ENCODE results near the gene RASEF.
A peak's percentile ranks its signal among the peaks of the same experiment; 100 is the strongest.

Gene RASEF

DNA sequence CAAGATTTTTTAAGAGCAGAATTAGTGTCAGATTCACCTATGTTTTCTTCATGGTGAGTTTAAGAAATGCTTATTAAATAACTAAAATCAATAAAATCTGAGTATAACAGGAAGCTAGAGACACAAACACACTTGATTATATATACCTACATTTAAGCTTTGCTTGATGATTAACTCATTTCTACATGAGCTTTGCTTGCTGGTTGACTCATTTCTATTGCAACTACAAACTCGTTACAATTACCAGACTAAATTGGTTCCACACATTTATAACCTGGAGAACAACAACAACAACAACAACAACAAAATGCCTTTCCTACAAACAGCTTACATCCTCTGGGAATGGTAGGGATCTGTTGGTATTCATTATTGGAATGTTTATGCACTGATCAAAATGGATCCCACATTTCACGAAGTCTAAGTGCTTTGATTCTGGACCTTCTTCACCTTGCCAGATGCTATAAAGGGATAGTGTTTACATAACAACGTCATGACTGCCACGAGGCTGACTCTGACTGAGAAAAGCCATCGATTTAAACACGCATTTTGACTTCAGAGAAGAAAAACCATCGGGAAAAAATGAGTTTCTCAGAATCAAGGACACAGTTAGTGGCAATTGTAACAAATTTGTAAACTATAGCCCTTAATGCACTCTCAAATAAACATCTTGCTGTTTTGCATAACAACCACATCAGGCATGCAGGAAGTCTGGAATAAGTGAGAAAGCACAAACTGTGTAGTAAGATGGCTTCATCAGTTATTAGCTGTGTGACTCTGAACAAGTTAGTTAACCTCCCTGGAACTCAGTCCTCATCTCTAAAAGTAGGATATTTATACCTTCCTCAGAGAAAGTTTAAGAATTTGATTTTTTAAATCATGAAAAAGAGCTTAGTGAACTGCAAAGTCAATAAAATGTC, 49.8 kb downstream of the RASEF start:
- no peak for DNase-seq (ENCODE audit: low spot score)

DNA sequence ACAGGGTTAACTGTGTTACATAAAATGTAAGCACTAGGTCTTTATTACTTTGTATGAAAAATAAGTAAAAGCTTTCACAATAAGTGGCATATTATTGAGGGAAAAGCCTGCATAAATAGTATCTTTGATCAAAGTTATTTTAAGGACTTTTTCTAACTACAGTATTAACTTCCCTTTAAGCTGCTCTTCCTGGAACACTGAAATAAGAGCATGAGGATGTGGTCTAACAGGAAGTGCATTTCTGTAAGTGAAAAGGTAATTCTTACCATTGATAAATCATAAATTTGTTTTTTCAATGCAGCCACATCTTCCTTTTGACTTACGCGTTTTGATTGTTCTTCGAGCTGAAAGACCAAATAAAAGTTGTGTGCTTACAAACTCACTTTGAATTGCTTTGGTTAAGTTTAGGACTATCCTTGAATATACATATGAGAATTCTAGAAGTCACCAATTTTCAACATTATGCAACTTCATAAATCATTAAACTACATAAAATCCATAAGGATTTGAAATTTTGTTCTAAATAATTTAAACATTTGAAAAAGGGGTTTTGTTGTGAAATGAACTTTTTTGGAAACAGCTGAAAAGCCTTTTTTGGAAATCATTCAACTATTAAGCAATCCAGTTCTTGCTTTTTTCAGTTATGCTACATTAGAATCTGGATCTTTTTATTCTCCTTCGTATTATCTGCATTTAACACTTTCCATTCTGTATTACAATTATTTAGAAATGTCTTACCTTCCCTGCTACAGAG, 50.6 kb downstream of the RASEF start:
- DNase-seq (ENCODE audit: low spot score) = no peak

DNA sequence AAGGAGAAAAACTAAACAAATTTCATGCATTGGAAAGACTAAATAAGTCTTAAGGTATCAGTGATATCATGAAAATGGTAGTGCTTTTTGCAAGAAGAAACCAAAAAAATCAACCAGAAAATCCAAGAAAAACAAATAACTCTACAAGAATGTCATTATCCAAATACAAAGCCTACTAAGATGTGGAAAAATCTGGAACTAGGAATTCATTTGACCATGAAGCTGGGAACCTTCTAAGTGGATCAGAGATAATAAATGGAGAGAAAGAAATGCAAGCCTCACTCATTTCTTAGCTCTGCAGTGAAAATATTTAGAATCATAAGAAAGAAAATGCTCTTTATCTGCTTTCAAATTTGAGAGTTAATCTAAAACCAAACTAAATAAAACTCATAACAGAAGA, 51.3 kb downstream of the RASEF start:
- no peak for DNase-seq (ENCODE audit: low spot score)

DNA sequence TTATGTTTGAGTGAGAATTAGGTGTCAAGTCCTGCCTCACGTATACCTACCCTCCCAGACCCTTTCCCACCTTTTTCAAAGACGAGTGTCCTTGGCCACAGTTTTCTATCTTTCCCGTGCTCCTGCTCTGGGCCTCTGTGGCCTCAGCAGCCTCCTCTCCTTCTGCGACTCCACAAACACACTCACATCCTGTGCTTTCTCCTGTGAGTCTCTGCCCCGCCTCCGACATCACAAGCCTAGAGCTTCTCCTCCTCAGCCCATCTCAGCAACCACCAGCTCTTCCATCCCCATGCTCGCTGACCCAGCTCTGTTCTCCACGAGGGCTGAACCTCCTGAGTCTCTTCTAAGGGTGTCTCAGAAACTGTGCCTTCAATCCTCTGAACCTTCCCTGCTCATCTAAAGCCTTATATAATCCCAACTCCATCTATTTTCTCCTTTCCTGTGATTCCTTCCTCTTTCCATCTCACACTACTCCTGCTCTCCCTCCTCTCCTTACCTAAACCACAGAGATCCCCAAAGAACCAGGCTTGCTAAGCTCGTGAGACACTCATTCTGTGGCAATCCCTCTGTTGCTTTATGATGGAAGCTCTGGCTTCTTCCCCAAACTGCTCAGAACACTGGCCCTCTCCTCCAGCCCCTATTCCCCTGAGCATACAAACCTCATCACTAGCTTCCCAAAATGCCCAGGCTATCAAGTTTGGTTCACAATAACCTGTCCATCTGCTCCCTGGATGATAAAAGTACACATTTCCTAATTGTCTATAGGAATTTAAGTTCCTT, 55.2 kb downstream of the RASEF start:
- no peak for DNase-seq (ENCODE audit: low spot score)

DNA sequence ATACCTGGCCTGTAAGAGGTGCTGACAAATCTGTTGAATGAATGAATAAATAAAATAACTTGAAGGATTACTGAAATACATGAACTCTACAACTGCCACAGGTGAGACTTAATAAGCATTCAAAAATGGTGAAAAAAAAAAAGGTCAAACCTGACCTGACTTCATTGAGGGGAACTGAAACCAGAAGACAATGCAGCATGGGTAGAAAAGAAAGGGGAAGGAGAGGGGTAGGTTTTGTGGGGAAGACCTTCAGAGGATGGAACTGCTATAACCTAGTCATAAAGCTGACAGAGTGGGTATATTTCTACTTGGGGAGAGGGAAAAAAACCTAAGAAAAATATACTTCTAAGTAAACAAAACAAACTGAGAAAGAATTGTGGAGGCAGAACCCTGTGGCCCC, 56.6 kb downstream of the RASEF start:
- DNase-seq (ENCODE audit: low spot score) = no peak

DNA sequence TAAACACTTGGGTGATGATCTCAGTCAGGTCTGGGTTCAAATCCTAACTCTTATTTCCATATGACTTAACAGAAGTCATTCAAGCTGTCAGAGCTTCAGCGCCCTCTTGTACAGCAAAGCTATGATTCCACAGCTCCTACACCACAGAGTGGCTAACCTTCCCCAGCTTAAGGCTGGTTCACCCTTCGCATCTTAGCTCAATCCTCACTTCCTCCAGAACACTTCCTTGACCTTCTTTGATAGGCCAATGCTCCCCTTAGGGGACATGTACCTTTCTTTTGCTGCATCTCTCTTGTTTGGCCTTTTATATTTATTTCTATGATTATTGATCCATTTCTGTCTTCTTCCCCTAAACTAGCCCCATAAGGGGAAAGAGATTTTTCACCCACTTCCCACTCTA, 57.0 kb downstream of the RASEF start:
- no peak for DNase-seq (ENCODE audit: low spot score)

DNA sequence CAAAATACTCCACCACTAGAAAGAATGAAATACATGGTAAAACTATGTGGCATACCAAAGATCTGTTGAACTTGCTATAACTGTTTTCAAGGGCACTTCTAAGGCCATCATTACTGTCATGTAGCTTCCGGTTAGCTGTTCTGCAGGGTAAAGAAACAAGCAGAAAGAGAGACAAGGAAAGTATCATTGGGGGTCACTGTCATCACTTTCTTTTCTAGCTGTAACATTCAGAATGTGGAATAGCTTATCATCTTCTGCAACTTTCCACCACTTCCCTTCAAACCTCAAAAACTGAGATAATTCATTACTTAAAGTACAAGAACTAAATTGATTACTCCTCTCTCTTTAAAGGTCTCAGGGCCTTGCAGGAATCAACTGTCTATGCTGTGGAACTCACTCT, 57.6 kb downstream of the RASEF start:
- DNase-seq (ENCODE audit: low spot score) = no peak

DNA sequence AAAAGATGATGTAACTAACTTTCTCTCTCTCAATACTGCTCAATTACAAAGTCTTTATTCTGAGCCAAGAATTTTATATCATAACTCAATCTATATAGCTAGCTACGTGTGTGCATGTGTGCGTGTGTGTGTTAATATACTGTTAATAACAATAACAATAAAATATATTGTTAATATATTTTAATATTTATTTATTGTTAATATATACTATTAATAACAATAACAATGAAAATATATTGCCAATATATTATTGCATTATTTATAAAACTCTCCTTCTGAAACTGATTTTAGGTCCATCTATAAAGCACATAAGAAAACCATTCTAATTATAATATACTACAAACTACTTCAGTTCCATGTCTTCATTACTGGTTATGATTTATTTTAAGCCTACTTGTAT, 60.6 kb downstream of the RASEF start:
- DNase-seq (ENCODE audit: low spot score) = no peak

DNA sequence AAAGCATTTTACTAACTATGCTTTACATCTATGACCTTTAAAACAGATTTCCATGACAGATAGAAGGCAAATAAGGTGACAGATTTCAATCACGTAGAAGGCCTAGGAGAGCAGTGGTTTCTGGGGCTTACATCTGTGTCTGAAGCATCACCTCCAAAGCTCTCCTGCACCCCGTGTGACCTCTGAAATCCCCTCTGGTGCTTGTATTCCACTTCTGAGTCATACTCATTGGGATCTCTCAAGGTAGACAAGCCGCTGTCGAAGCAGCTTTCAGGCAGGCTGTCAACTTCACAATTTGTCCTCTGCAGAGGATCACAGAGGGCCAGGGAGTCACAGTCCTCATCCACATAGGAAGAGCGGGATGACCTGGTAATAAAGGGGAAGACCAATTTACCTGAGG, 62.2 kb downstream of the RASEF start:
- no peak for DNase-seq (ENCODE audit: low spot score)

DNA sequence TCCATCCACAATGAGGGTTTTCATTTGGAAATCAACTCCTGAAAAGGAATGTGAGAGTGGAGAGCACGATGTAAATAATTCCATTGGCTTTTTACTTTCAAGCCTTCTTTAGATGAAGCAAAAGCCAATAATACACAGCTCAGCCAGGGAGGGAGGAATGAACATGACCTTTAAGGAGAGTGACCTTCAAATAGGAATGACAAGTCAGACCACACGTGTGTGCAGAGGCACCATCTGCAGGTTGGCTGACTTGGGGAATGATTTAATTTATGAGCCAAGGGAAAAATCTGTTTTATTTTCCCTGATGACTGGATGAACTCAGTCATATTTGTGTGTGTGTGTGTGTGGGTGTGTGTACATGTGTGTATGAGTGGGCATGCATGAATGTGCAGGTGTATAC, 64.5 kb downstream of the RASEF start:
- no peak for DNase-seq (ENCODE audit: low spot score)

DNA sequence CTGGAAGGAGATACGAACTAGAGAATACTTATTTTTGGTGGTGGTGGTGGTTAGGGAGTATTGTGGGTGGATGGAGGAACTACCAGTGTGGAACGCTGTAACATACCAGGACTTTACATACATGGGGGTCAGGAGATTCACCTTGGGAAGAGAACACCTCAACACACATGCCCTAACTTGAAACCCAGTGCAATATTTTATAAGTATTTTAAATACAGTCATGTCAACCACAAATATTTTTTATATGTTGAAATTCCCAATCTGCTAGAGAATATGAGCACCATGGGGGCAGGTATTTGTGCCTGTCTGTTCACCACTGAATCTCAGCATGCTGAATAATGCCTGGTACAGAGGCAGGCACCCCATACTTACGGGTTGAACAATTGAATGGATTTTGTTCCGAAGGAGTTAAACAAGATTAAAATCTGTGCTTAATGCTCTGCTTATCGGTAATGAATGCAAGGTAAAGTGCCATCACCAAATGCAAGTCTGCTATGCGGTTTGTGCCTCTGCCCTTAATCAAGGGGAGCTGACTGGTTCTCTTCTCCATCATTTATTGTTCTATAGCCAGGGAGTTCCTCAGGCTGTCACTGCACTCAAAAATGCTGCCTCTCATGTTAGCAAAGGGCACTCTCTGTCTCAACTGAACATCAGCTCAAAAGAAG, 65.3 kb downstream of the RASEF start:
- DNase-seq (ENCODE audit: low spot score) = no peak

DNA sequence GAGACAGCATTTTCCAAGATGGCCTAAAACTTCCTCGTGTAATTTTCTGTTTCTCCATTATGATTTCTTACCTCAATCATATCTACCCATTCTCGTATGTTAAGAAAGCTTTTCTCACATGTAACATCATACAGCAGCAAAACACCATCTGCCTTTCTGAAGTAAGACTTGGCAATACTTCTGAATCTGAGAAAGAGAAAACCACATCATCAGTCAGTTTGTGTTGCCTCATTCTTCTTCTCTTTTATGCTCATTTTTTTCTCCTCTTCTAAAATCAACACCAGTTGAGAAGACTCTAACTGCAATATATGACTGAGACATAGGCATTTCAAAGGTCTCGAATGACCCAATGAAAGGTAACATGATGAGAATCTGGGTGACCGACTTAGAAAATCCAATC, 66.0 kb downstream of the RASEF start:
- DNase-seq (ENCODE audit: low spot score) = no peak

DNA sequence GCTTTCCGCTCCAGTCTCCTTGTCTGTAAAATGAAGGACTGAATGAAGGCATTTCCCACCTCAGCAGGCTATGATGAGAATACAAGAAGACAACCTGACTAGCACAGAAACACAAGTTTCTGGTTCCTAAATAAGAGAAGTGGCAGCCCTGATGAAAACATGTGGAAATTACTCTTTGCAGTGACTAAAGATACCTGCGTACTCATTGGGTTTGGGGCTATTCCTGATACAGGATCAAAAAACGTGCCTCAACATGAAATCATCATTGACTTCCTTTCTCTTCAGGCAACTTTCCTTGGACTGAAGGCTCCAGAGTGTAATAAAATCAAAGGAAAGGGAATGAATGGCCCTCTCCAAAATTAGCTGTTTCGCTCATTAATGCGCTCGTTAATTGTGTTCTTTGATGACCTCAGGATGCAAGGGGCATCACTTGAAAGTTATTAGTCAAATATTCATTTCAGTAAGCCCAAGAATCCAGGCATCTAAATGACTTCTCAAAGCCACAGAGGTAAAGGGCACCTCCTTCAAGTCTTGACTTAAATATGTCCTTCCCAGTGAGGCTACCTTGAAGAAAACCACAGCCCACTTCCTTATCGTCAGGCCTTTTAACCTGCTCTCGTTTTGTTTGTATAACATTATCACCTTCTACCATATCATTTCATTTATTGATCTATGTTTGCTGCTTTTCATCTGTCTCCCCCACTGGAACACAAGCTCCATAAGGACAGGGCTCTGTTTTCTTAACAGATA, 68.9 kb downstream of the RASEF start:
- no peak for DNase-seq (ENCODE audit: low spot score)

DNA sequence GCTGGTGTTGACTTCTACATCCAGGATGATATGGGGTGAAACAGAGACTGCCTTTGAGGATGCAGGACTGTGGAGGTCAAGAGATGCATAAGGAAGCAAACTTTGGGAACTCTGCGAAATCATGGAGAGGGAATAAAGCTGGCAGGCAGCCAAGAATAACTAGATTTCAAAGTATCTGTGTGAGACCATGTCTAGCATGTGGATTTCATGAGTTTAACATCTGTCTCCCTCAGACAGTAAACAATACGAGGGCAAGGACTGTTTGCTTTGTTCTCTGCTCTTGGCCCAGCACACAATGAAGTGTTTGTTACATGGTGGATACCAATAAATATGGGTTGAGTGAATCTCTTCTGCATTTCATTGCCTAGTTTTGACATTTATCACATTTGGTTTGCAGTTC, 71.3 kb downstream of the RASEF start:
- DNase-seq (ENCODE audit: low spot score) = no peak

DNA sequence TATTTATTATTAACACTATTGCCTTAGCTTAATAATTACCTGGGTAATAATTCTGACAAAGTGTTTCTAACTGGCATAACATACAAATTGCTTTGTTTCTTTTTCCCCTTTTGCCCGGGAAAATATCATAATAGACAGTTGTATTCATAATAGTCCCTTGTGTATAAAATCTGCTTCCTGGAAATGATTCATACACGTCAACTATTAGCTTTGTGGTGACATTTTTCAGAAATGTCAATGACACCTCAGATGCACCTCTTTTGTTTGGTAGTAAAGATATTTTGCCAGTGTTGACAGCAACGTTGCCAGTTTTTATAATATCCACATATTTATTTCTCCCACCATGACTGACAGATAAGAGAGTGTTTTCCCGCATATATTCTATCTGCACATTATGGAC, 73.0 kb downstream of the RASEF start:
- no peak for DNase-seq (ENCODE audit: low spot score)

DNA sequence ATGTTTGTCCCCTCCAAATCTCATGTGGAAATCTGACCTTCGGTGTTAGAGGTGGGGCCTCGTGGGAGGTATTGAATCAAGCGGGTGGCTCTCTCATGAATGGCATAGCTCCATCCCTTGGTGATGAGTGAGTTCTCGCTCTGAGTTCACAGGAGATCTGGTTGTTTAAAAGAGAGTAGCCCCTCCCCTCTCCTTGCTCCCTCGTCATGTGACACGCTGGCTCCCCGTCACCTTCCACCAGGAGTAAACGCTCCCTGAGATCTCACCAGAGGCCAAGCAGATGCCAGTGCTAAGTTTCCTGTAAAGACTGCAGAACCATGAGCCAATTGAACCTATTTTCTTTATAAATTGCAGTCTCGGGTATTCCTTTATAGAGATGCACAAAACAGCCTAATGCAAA, 74.5 kb downstream of the RASEF start:
- DNase-seq (ENCODE audit: low spot score) = peak; percentile 13

DNA sequence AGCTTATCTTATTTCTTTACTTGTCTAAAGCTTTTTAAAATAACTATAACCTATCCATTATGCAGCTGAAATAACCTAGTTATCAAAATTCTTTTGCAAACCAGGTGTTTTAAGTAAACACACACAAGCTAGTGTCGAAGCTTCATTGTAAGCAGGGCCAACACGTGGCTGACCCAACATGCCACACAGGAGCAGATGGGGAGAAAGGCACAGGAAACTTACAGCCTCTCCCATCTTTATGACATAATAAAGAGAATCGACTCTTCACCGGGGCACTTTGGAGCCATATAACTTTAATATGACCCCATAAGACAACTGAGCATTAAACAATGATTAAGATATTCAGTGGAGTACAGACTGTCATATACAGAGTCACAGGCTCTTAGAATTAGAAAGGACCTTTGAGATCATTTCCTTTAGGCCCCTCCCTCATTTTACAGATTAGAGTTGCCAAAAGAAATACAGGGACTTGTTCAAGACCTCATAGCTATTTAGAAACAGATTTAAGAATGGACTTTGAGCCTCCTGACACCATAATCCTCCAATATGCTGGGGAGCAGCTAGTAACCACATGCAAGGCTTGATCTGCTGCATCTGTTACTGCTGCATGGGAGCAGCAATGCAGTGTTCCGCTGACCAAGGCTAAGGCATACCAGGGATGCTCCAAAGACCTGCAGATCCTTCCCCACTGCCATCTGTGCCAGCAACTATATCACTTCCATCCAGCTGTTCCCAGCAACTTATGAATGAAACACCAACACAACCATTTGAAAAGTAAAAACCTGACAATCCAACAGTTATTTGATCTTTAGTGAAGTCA, 75.4 kb downstream of the RASEF start:
- DNase-seq (ENCODE audit: low spot score) = no peak

DNA sequence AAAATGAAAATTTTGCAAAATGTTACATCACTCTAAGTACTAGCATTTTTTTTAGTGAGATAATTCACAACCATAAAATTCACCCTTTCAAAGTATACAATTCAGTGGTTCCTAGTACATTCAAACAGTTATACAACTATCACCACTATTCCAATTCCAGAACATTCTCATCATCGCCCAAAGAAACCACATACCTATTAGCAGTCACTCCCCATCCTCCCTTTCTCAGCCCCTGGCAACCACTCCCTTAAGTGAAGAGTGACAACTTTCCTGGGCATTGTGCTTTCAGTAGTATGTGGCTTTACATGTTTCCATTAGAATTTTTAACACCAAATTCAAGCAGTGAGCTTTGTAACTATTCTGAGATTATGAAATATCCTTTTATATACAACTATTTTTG, 81.4 kb downstream of the RASEF start:
- DNase-seq (ENCODE audit: low spot score) = no peak

DNA sequence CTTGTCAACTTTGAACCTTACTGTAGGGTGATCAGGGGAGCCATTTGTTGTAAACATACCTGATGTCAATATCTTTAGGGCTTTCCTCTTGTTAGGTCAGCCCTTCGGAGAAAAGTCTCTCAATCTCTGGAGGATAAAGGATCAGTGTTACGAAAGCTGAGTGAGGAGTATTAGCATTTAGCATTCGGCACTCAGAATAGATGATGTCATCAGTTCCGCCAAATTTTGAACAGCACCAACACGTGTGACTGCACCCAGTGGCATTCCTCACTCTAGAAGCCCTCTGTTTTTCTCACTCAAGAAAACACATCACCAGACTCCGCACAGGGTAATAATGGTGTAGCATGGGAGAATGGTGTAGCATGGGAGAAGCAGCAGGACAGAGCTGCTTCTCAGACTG, 87.8 kb downstream of the RASEF start:
- DNase-seq (ENCODE audit: low spot score) = no peak

DNA sequence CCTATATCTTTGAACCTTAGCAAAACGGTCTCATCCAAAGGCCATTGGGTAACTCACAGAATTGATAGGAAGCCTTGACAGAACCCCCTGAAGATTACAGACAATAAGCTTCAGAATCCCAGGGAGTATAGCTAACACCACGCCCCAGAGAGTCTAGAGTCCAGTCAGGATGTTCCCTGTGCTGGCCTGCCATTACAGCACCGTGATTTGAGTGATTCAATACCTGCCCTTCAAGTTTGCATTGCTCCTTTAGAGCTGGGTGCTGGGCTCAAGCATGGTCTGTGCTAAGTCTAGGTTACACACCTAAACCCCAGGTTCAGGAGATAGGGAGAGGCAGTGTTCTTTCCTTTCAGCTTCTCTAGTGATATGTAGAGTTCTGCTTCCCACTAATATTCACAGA, 90.5 kb downstream of the RASEF start:
- no peak for DNase-seq (ENCODE audit: low spot score)

DNA sequence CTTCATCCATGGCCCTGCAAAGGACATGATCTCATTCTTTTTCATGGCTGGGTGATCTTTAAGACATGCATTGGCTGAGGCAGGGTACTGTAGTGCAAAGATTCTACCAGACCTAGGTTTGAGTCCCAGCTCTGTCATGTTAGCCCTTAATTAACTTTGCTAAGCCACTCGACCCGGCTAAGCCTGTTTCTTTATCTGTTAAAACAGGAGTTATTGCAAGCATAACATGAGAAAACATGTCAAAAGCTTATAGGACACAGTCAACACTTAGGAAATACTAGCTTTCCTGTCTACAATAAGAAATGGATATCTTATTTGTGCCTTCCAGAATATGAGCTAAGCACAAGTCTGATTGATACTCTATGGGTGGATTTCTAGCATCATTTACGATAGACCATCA, 92.6 kb downstream of the RASEF start:
- DNase-seq (ENCODE audit: low spot score) = no peak

Measured in iPS-NIHi11 (cell line).